Activated CD8-positive, alpha-beta memory T cell treated with anti-CD3 and anti-CD28 coated beads, Interleukin-2, amount 10 ng/mL, durations not matched to agents 7 days and 5 days (primary cell): ENCODE data around the gene MEI1. TPM values are rescaled to one million over a fixed set of nuclear protein-coding genes. Genes with fewer than 3 reads are reported as not detected.

ENCODE experiments used
- ATAC-seq: fragments of 150-1000 bp; cut with Tn5 transposase; one replicate; pipeline ENCODE4 v1.10.0; 2021; ENCODE audit warnings: moderate library complexity
- CTCF ChIA-PET: fragments of 350-600 bp; sonication (Branson Sonifier 250); formaldehyde crosslinking; loops from one replicate; lab custom pipeline; 2021; ENCODE audit warnings: antibody characterized with exemption; lab: Charles Lee
- DNase-seq: peaks from one replicate; pipeline ENCODE4 v3.0.0-alpha.2; 2020
- H3K27ac Mint-ChIP-seq: one replicate; pipeline ENCODE4 v1.8.0; 2021; ENCODE audit warnings: mild to moderate bottlenecking, mixed read lengths
- H3K27me3 Mint-ChIP-seq: one replicate; pipeline ENCODE4 v1.8.0; 2021; ENCODE audit warnings: mixed read lengths
- H3K36me3 Mint-ChIP-seq: one replicate; pipeline ENCODE4 v1.8.0; 2021; ENCODE audit warnings: mild to moderate bottlenecking, mixed read lengths
- H3K4me1 Mint-ChIP-seq: one replicate; pipeline ENCODE4 v1.8.0; 2021; ENCODE audit warnings: mixed read lengths
- H3K4me3 Mint-ChIP-seq: one replicate; pipeline ENCODE4 v1.8.0; 2021; ENCODE audit warnings: mild to moderate bottlenecking, moderate library complexity, mixed read lengths
- H3K9me3 Mint-ChIP-seq: one replicate; pipeline ENCODE4 v1.8.0; 2022; ENCODE audit warnings: low read depth, mixed read lengths
- total RNA-seq, 2 experiments: library from RNA; stranded (reverse); gene quantifications; one replicate each; pipeline ENCODE4 v1.2.3, GENCODE V29; 2021

Gene MEI1
- total RNA-seq, 2 experiments from 2014 or later = 37.3 to 45.9 TPM

DNA sequence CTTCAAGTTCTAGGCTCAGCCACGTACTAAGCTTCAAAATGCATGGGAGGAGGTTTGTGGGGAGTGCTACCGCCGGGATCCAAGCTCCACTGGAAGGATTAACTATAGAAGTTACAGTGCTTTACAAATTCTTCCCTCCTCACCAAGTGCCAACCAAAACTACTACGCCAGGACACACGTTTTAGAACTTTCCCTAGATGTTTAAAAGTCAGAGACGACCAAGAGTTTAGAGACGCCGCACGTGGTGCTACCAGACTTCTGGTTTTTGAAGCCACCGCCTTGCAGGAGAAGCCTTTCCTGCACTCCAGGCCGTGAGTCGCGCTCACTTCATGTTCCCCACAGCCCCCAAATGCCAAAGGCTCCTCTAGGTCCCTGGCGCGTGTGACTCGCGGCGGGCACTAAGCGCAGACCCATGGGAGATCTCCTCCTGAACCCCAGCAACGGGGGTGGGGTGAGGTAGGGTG, 11.4 kb upstream of the MEI1 start:
- CTCF ChIA-PET = interaction anchor here (0.7 to 5.7 kb wide), 6 partner anchors 10 to 253 kb away, joined by 3 to 57 read pairs (median 6); partner anchors contain the start of gene MEI1
- Mint-ChIP-seq H3K27me3 (no peaks in the 10 kb centered on the region), H3K9me3 (no peaks in the 10 kb centered on the region), H3K27ac (peak overlapping the region; percentile 98), H3K4me1 (peaks cover 33% of the 10 kb centered on the region), H3K4me3 (peak overlapping the region; percentile 96), H3K36me3 (peaks cover 13% of the 10 kb centered on the region)
- peak; percentile 53 for DNase-seq
- ATAC-seq = peak; percentile 12

DNA sequence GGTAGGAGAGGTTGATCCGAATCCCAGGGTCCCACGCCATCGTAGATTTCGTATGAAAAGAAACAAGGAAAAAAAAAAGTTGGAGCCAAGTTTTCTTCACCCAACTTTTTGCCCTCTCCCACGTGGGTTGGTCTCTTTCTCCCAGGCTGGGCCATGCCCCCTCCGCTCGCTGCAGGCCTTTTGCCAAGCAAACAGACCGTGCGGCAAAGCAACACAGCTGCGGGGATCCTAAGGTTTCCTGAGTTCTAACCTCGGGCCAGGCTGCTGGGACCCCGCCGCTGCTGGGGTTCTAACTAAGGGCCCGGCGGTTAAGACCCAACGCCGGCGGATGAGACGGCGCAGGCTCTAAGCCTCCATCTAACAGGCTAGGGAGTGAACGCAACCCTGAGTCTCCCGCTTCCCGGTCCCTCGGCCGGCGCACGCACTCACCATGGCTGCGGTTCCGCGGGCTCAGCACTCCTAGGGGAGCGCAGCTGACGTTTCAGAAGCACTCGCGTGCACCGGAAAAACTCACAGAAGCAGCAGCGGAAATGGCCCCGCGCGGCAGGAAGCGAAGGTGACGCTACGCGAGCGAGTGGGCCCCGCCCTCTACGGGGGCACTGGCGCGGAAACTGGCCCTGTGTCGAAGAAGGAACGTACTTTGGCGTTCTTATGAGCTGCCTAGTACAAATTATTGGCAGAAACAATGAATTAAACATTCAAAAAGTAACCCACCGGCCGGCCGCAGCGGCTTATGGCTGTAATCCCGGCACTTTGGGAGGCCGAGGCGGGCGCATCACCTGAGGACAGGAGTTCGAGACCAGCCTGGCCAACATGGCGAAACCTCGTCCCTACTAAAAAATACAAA, 10.7 kb upstream of the MEI1 start, which contains the start of gene SNU13:
SNU13 (minus strand) TSS at position 503 of the 847 bp plus-strand sequence; CDS start at position 432, 71 bp downstream.
- Mint-ChIP-seq H3K36me3 (peaks cover 13% of the 10 kb centered on the region), H3K4me3 (peak within 1 kb of the TSS; percentile 96), H3K27ac (peak within 1 kb of the TSS; percentile 98), H3K9me3 (no peaks in the 10 kb centered on the region), H3K27me3 (no peaks in the 10 kb centered on the region), H3K4me1 (peaks cover 33% of the 10 kb centered on the region)
- CTCF ChIA-PET = interaction anchor here (0.9 to 5.7 kb wide), 5 partner anchors 10 to 258 kb away, joined by 3 to 57 read pairs (median 10); partner anchors contain the start of genes CENPM and MEI1
- peak; percentile 93 for ATAC-seq
- peak; percentile 96 for DNase-seq

DNA sequence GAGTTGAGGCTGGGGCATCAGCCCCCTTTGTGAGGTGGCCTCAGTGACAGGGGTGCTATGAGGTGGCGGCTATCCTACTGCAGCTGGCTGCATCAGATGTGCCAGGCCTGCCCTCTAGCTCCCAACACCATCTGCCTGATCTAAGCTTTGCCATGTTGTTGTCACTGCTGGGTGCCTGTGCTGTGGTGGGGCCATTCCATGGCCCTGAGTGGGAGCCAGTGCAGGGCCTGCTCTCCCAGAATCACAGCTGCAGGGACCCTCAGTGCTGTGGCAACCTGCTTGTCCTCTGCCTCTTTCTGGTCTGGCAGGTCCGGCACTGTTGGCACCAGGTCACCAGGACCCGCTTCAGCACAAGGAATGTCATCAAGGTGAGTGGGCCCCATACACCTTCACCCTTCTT, 8.8 kb upstream of the MEI1 start:
- Mint-ChIP-seq H3K27me3 (no peaks in the 10 kb centered on the region), H3K9me3 (no peaks in the 10 kb centered on the region), H3K4me1 (peaks cover 30% of the 10 kb centered on the region), H3K4me3 (peak overlapping the region; percentile 96), H3K36me3 (peaks cover 10% of the 10 kb centered on the region), H3K27ac (peak overlapping the region; percentile 41)
- CTCF ChIA-PET = interaction anchor here (0.9 to 4.4 kb wide), 3 partner anchors 8 to 250 kb away, joined by 3 to 55 read pairs (median 4); partner anchors contain the start of gene MEI1
- ATAC-seq = no peak
- DNase-seq = no peak

GRCh38 chr22:41695211-41695610, 4.1 kb upstream of the MEI1 start:
- Mint-ChIP-seq H3K4me1 (peaks cover 17% of the 10 kb centered on the region), H3K27ac (no peak overlapping the region), H3K36me3 (peaks cover 6% of the 10 kb centered on the region), H3K4me3 (no peak overlapping the region), H3K9me3 (no peaks in the 10 kb centered on the region), H3K27me3 (no peaks in the 10 kb centered on the region)
- CTCF ChIA-PET = interaction anchor here (0.8 kb wide), 1 partner anchor 246 kb away, joined by 4 read pairs; no protein-coding TSS in a partner anchor
- DNase-seq (no peak), ATAC-seq (no peak)

DNA sequence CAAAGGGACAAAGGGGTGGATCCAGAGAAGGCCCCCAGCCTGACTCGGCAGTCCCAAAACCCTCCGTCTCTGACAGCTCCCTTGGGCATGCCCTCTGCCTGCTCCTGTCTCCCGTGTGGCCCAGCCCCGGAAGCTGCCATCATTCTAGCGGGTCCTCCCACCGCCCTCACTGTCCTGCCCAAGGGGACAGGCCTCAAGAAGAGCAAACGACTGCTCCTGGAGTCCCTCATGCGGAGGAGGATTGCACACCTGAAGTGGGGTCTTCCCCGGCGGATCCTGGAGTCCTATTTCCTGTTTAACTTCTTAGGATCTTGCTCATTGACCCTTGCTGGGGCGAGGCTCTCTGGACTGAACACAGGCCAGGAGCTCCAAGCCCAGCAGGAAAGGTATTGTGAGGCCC, 2.6 kb upstream of the MEI1 start:
- Mint-ChIP-seq H3K4me1 (peaks cover 9% of the 10 kb centered on the region), H3K27me3 (peaks cover 3% of the 10 kb centered on the region), H3K36me3 (peaks cover 3% of the 10 kb centered on the region), H3K27ac (peak overlapping the region; percentile 79), H3K4me3 (no peak overlapping the region), H3K9me3 (no peaks in the 10 kb centered on the region)
- CTCF ChIA-PET = interaction anchor here (0.7 to 4.9 kb wide), 58 partner anchors 8 to 748 kb away, joined by 3 to 62 read pairs (median 5); partner anchors contain the start of genes CCDC134, CENPM, PMM1 and SEPTIN3
- no peak for DNase-seq
- no peak for ATAC-seq

- DNase-seq (peak; percentile 92), ATAC-seq (peak; percentile 82)
- Mint-ChIP-seq H3K36me3 (peaks cover 3% of the 10 kb centered on the region), H3K27ac (peak overlapping the region; percentile 79), H3K27me3 (peaks cover 5% of the 10 kb centered on the region), H3K4me1 (peaks cover 9% of the 10 kb centered on the region), H3K4me3 (no peak overlapping the region), H3K9me3 (no peaks in the 10 kb centered on the region)
- CTCF ChIA-PET = interaction anchor here (0.7 to 4.9 kb wide), 66 partner anchors 8 to 747 kb away, joined by 3 to 62 read pairs (median 5); partner anchors contain the start of genes CCDC134, CENPM, PMM1 and SEPTIN3
Measured at GRCh38 chr22:41697126-41697775, 2.1 kb upstream of the MEI1 start.

DNA sequence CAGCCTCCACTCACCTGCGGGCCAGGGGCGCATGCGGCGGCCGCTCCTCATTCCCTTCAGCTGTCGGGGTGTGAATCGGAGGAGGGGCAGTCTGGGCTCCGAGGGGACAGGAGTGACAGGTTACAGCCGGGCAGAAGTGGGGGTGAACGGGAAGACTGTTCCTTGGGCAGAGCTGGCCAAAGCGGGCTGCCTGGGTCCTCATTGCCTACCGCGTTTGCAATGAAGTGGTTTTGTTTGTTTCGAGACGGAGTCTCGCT, 733 bp downstream of the MEI1 start:
- H3K4me1 Mint-ChIP-seq = peaks cover 9% of the 10 kb centered on the region
- CTCF ChIA-PET = interaction anchor here (1.0 to 4.9 kb wide), 7 partner anchors 12 to 245 kb away, joined by 3 to 62 read pairs (median 29); partner anchors contain the start of genes CENPM, SNU13 and SREBF2
- no peak for DNase-seq
- ATAC-seq = no peak
- H3K9me3 Mint-ChIP-seq = no peaks in the 10 kb centered on the region
- peaks cover 3% of the 10 kb centered on the region for H3K36me3 Mint-ChIP-seq
- peaks cover 10% of the 10 kb centered on the region for H3K27me3 Mint-ChIP-seq
- H3K27ac Mint-ChIP-seq = no peak overlapping the region
- no peak overlapping the region for H3K4me3 Mint-ChIP-seq

DNA sequence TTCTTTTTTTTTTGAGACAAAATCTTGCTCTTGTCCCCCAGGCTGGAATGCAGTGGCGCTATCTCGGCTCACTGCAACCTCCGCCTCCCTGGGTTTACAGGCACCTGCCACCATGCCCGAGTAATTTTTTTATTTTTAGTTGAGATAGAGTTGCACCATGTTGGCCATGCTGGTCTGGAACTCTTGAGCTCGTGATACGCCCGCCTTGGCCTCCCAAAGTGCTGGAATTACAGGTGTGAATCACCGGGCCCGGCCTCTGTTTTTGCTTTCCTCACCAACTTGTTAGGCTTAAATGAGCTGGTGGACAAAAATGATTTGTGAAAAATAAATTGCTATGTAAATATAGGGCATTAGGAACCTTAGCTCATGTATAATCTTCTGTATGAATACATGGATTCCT, 3.5 kb downstream of the MEI1 start:
- no peak for DNase-seq
- H3K9me3 Mint-ChIP-seq = no peaks in the 10 kb centered on the region
- no peak for ATAC-seq
- peaks cover 17% of the 10 kb centered on the region for H3K27me3 Mint-ChIP-seq
- H3K4me1 Mint-ChIP-seq = peaks cover 3% of the 10 kb centered on the region
- H3K4me3 Mint-ChIP-seq = no peak overlapping the region
- H3K27ac Mint-ChIP-seq = no peak overlapping the region
- peaks cover 3% of the 10 kb centered on the region for H3K36me3 Mint-ChIP-seq
- CTCF ChIA-PET = interaction anchor here (1.7 kb wide), 1 partner anchor 36 kb away, joined by 4 read pairs; no protein-coding TSS in a partner anchor

GRCh38 chr22:41709341-41709740, 10.0 kb downstream of the MEI1 start:
- Mint-ChIP-seq H3K27me3 (peaks cover 23% of the 10 kb centered on the region), H3K4me1 (no peaks in the 10 kb centered on the region), H3K36me3 (no peaks in the 10 kb centered on the region), H3K4me3 (no peak overlapping the region), H3K9me3 (no peaks in the 10 kb centered on the region), H3K27ac (no peak overlapping the region)
- ATAC-seq (no peak), DNase-seq (no peak)
- CTCF ChIA-PET = no interaction called here

GRCh38 chr22:41713004-41713403, 13.7 kb downstream of the MEI1 start:
- no peak overlapping the region for H3K27ac Mint-ChIP-seq
- ATAC-seq = no peak
- CTCF ChIA-PET = interaction anchor here (1.2 kb wide), 1 partner anchor 16 kb away, joined by 4 read pairs; no protein-coding TSS in a partner anchor

DNA sequence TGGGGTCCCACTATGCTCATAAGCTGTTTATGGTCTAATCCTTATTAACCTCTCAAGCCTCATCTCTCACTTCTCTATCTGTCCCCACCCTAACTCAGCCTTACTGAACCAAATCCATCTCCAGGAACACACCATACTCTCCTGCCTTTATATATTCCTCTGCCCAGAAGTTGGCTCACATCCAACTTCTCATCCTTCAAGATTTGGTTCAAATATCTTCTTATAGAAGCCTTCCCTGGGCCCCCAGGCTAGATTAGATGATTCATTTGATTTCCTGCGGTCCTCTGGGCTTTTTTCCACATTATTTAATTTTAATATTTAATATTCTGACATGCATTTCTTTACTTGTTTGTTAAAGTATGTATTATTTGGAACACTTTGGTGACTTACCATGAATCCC, 23.2 kb downstream of the MEI1 start:
- Mint-ChIP-seq H3K27me3 (peaks cover 6% of the 10 kb centered on the region), H3K4me1 (no peaks in the 10 kb centered on the region), H3K9me3 (no peaks in the 10 kb centered on the region), H3K4me3 (no peak overlapping the region), H3K27ac (no peak overlapping the region), H3K36me3 (no peaks in the 10 kb centered on the region)
- CTCF ChIA-PET = interaction anchor here (0.6 to 1.2 kb wide), 2 partner anchors 24 to 761 kb away, joined by 3 read pairs; no protein-coding TSS in a partner anchor
- no peak for DNase-seq
- no peak for ATAC-seq

More at GRCh38 chr22:41713004-41713403, 13.7 kb downstream of the MEI1 start:
- H3K4me1 Mint-ChIP-seq = no peaks in the 10 kb centered on the region
- H3K36me3 Mint-ChIP-seq = no peaks in the 10 kb centered on the region
- peaks cover 17% of the 10 kb centered on the region for H3K27me3 Mint-ChIP-seq
- H3K4me3 Mint-ChIP-seq = no peak overlapping the region
- H3K9me3 Mint-ChIP-seq = no peaks in the 10 kb centered on the region
- no peak for DNase-seq

- H3K4me3 Mint-ChIP-seq = no peak overlapping the region
- no peaks in the 10 kb centered on the region for H3K36me3 Mint-ChIP-seq
- H3K9me3 Mint-ChIP-seq = no peaks in the 10 kb centered on the region
- H3K27ac Mint-ChIP-seq = no peak overlapping the region
- no peak for ATAC-seq
- DNase-seq = no peak
- no peaks in the 10 kb centered on the region for H3K27me3 Mint-ChIP-seq
- CTCF ChIA-PET = interaction anchor here (0.9 to 1.2 kb wide), 5 partner anchors 10 to 59 kb away, joined by 3 to 4 read pairs (median 3); no protein-coding TSS in a partner anchor
- no peaks in the 10 kb centered on the region for H3K4me1 Mint-ChIP-seq
Measured at GRCh38 chr22:41725510-41726110, 26.3 kb downstream of the MEI1 start.
